HepG2 (cell line): ENCODE results near the gene MYH9. TPM values are rescaled to one million over a fixed set of nuclear protein-coding genes. Genes with fewer than 3 reads are reported as not detected.

ENCODE experiments used
- BRD4 ChIP-seq: sonication (generic); formaldehyde crosslinking; IDR thresholded peaks from 2 replicates; pipeline ENCODE4 v1.4.0; 2020; ENCODE audit warnings: missing genetic modification reagents
- CCDC6 ChIP-seq: sonication (generic); formaldehyde crosslinking; IDR thresholded peaks from 2 replicates; pipeline ENCODE4 v1.8.1; 2022; ENCODE audit warnings: mild to moderate bottlenecking, missing genetic modification reagents, moderate library complexity
- FOXO1 ChIP-seq: sonication (generic); formaldehyde crosslinking; IDR thresholded peaks from 2 replicates; pipeline ENCODE4 v1.4.0; 2020; ENCODE audit warnings: missing genetic modification reagents
- GABPA ChIP-seq, 2 experiments: IDR thresholded peaks; 2 replicates each; pipeline ENCODE4 v1.6.1; 2011 to 2016; ENCODE audit warnings: low read depth in 2 of 2, low read length in 1 of 2, missing biosample characterization in 1 of 2, missing genetic modification characterization in 1 of 2
- HMG20A ChIP-seq: IDR thresholded peaks from 2 replicates; pipeline ENCODE4 v1.6.1; 2016; ENCODE audit warnings: borderline replicate concordance
- NBN ChIP-seq: fragments of 450-650 bp; conservative IDR thresholded peaks from 2 replicates; pipeline ENCODE4 v1.6.1; 2017
- REXO4 ChIP-seq: sonication (generic); formaldehyde crosslinking; IDR thresholded peaks from 2 replicates; pipeline ENCODE4 v1.8.0; 2022; ENCODE audit warnings: missing genetic modification reagents, mild to moderate bottlenecking, borderline replicate concordance
- TRIM24 ChIP-seq: sonication (generic); formaldehyde crosslinking; IDR thresholded peaks from 2 replicates; pipeline ENCODE4 v1.8.0; 2022; ENCODE audit warnings: mild to moderate bottlenecking, missing genetic modification reagents
- XRCC5 ChIP-seq: fragments of 200-400 bp; formaldehyde crosslinking; optimal IDR thresholded peaks from 2 replicates; pipeline ENCODE3; 2017; ENCODE audit warnings: mild to moderate bottlenecking, low read length
- YY1 ChIP-seq: IDR thresholded peaks from 2 replicates; pipeline ENCODE4 v1.6.1; 2011; ENCODE audit warnings: low read length, low read depth, moderate library complexity, mild to moderate bottlenecking; ENCODE audit not compliant: insufficient read depth, insufficient replicate concordance
- ZNF230 ChIP-seq: sonication (generic); formaldehyde crosslinking; IDR thresholded peaks from 2 replicates; pipeline ENCODE4 v1.4.0; 2020; ENCODE audit warnings: mild to moderate bottlenecking, missing genetic modification reagents
- ZNF556 ChIP-seq: sonication (generic); formaldehyde crosslinking; IDR thresholded peaks from 2 replicates; pipeline ENCODE4 v1.4.0; 2020; ENCODE audit warnings: mild to moderate bottlenecking, missing genetic modification reagents, borderline replicate concordance
- ZNF652 ChIP-seq: IDR thresholded peaks from 2 replicates; pipeline ENCODE4 v1.6.1; 2016; ENCODE audit warnings: low read depth, borderline replicate concordance
- ZNF672 ChIP-seq: sonication (generic); formaldehyde crosslinking; IDR thresholded peaks from 2 replicates; pipeline ENCODE4 v1.8.1; 2022; ENCODE audit warnings: missing genetic modification reagents
- ZNF674 ChIP-seq: sonication (generic); formaldehyde crosslinking; IDR thresholded peaks from 2 replicates; pipeline ENCODE4 v1.5.0; 2020; ENCODE audit warnings: low read depth, mild to moderate bottlenecking, missing genetic modification reagents
- ZNF724P ChIP-seq: sonication (generic); formaldehyde crosslinking; IDR thresholded peaks from 2 replicates; pipeline ENCODE4 v1.8.0; 2022; ENCODE audit warnings: missing genetic modification reagents, borderline replicate concordance
- ZSCAN9 ChIP-seq: IDR thresholded peaks from 2 replicates; pipeline ENCODE4 v1.6.1; 2016; ENCODE audit warnings: borderline replicate concordance
- ZZZ3 ChIP-seq: sonication (generic); formaldehyde crosslinking; IDR thresholded peaks from 2 replicates; pipeline ENCODE4 v1.4.0; 2020; ENCODE audit warnings: missing genetic modification reagents, mild to moderate bottlenecking, borderline replicate concordance
- polyA plus RNA-seq, 8 experiments: library from polyadenylated mRNA; depleted of rRNA in 3 of 8; stranded (reverse) in 7 of 8; unstranded in 1 of 8; fragments of >200 nt; fragmentation: Illumina TruSeq in 4 of 8; extraction: Trizol in 4 of 8; gene quantifications; 2 replicates each; pipeline versions ENCODE4 v1.2.1 to v1.2.3, GENCODE V29; 2011 to 2016; ENCODE audit warnings: low read depth in 4 of 8, missing spikeins in 1 of 8, mixed read lengths in 1 of 8; ENCODE audit not compliant: insufficient read depth in 1 of 8
- total RNA-seq, 5 experiments: library from RNA; depleted of rRNA; stranded (reverse); fragments of >200 nt; fragmentation: Illumina TruSeq; extraction: Trizol; gene quantifications; 2 replicates each; pipeline ENCODE4 v1.2.3, GENCODE V29; 2016; ENCODE audit warnings: low read depth in 1 of 5
- TF ChIP-seq, protein P1 (sequence below): sonication (generic); formaldehyde crosslinking; IDR thresholded peaks from 2 replicates; pipeline ENCODE4 v1.4.0; 2020; ENCODE audit warnings: missing genetic modification reagents
- TF ChIP-seq, protein P2 (sequence below): sonication (generic); formaldehyde crosslinking; IDR thresholded peaks from 2 replicates; pipeline ENCODE4 v1.4.0; 2020; ENCODE audit warnings: missing genetic modification reagents, borderline replicate concordance
- TF ChIP-seq, protein P3 (sequence below): sonication (generic); formaldehyde crosslinking; IDR thresholded peaks from 2 replicates; pipeline ENCODE4 v1.4.0; 2020; ENCODE audit warnings: missing genetic modification reagents
- TF ChIP-seq, protein P4 (sequence below): sonication (generic); formaldehyde crosslinking; IDR thresholded peaks from 2 replicates; pipeline ENCODE4 v1.4.0; 2020; ENCODE audit warnings: missing genetic modification reagents, mild to moderate bottlenecking, borderline replicate concordance

The MYH9 gene
- total and polyA plus RNA-seq, 2 of the 13 experiments (the other 11 are each of a cell fraction or from before 2014, with no cell fraction given): 50.7 to 98.5 TPM

DNA sequence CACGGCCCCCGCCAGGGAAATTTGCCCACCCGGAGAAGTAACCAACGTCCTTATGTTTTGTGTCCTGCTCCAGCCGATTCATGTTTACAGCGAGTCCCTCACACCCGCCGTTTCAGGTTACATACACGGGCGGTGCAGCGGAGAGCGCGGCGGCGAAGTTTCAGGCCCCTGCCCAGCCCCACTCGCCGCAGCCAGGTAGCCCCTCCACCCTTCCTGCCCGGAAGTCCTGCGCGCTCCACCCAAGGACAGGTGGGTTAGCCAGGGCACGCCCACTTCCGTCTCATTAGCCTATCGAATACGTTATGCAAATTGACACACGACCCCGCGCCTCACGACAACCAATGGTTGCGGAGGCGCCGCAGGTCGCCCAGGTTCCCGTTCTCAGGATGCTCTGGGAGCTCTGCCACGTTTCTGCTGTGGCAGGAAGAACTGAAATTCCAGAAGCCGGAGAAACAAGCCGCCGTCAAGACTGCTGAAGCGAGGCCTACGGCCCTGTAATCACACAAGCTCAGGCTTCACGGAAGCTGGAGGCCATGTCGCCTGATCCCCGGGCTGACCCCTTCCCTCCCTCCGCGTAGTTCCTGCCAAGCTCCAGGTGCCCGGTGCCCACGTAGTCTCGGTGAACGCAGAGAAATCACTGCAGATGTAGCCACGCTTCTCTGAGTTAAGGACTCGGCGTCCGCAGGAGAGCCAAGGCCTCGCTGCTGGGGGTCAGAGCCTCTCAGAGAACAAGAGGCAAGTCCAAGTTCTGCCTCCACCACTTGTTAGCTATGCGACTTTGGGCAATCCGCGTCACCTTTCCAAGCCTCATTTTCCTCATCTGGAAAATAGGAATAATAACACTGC is 22.4 kb upstream of the MYH9 start (continued):
- TF ChIP-seq ZSCAN9 (CRISPR knock-in tag) (peak; percentile 72), YY1 (peak; percentile 10), XRCC5 (no peak), ZNF674 (no peak), TRIM24 (CRISPR knock-in tag) (no peak), ZNF230 (CRISPR knock-in tag) (0 out of 2 replicates have a peak, but pooled peaks have one; percentile 34), BRD4 (CRISPR knock-in tag) (peak; percentile 74; the same call in 1 of the 2 replicates), ZZZ3 (CRISPR knock-in tag) (peak; percentile 74; the same call in 1 of the 2 replicates), FOXO1 (CRISPR knock-in tag) (no peak; the same call in 1 of the 2 replicates), ZNF556 (CRISPR knock-in tag) (peak; percentile 53; the same call in 1 of the 2 replicates), CCDC6 (CRISPR knock-in tag) (peak; percentile 50; the same call in 1 of the 2 replicates), GABPA (IDR thresholded peaks at IDR 0.05; ENCODE audit: low read depth, low read length) (peak; percentile 78), GABPA (CRISPR knock-in tag; IDR thresholded peaks at IDR 0.05; ENCODE audit: low read depth) (peak; percentile 91), NBN (no peak), HMG20A (CRISPR knock-in tag) (no peak), ZNF672 (CRISPR knock-in tag) (no peak), ZNF652 (CRISPR knock-in tag) (0 out of 2 replicates have a peak, but pooled peaks have one; percentile 6), ZNF724P (peak; percentile 95), REXO4 (CRISPR knock-in tag) (0 out of 2 replicates have a peak, but pooled peaks have one; percentile 39)
- TF ChIP-seq, protein P1, sequence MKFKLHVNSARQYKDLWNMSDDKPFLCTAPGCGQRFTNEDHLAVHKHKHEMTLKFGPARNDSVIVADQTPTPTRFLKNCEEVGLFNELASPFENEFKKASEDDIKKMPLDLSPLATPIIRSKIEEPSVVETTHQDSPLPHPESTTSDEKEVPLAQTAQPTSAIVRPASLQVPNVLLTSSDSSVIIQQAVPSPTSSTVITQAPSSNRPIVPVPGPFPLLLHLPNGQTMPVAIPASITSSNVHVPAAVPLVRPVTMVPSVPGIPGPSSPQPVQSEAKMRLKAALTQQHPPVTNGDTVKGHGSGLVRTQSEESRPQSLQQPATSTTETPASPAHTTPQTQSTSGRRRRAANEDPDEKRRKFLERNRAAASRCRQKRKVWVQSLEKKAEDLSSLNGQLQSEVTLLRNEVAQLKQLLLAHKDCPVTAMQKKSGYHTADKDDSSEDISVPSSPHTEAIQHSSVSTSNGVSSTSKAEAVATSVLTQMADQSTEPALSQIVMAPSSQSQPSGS (CRISPR knock-in tag): peak; percentile 69; the same call in 1 of the 2 replicates
- TF ChIP-seq, protein P2, sequence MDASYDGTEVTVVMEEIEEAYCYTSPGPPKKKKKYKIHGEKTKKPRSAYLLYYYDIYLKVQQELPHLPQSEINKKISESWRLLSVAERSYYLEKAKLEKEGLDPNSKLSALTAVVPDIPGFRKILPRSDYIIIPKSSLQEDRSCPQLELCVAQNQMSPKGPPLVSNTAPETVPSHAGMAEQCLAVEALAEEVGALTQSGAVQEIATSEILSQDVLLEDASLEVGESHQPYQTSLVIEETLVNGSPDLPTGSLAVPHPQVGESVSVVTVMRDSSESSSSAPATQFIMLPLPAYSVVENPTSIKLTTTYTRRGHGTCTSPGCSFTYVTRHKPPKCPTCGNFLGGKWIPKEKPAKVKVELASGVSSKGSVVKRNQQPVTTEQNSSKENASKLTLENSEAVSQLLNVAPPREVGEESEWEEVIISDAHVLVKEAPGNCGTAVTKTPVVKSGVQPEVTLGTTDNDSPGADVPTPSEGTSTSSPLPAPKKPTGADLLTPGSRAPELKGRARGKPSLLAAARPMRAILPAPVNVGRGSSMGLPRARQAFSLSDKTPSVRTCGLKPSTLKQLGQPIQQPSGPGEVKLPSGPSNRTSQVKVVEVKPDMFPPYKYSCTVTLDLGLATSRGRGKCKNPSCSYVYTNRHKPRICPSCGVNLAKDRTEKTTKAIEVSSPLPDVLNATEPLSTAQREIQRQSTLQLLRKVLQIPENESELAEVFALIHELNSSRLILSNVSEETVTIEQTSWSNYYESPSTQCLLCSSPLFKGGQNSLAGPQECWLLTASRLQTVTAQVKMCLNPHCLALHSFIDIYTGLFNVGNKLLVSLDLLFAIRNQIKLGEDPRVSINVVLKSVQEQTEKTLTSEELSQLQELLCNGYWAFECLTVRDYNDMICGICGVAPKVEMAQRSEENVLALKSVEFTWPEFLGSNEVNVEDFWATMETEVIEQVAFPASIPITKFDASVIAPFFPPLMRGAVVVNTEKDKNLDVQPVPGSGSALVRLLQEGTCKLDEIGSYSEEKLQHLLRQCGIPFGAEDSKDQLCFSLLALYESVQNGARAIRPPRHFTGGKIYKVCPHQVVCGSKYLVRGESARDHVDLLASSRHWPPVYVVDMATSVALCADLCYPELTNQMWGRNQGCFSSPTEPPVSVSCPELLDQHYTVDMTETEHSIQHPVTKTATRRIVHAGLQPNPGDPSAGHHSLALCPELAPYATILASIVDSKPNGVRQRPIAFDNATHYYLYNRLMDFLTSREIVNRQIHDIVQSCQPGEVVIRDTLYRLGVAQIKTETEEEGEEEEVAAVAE (CRISPR knock-in tag): no peak; the same call in 1 of the 2 replicates
- TF ChIP-seq, protein P3, sequence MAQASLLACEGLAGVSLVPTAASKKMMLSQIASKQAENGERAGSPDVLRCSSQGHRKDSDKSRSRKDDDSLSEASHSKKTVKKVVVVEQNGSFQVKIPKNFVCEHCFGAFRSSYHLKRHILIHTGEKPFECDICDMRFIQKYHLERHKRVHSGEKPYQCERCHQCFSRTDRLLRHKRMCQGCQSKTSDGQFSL (CRISPR knock-in tag): 0 out of 2 replicates have a peak, but pooled peaks have one; percentile 26
- TF ChIP-seq, protein P4, sequence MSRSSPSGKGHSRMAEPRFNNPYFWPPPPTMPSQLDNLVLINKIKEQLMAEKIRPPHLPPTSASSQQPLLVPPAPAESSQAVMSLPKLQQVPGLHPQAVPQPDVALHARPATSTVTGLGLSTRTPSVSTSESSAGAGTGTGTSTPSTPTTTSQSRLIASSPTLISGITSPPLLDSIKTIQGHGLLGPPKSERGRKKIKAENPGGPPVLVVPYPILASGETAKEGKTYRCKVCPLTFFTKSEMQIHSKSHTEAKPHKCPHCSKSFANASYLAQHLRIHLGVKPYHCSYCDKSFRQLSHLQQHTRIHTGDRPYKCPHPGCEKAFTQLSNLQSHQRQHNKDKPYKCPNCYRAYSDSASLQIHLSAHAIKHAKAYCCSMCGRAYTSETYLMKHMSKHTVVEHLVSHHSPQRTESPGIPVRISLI: no peak; the same call in 1 of the 2 replicates
